Parathyroid adenoma (tissue), 2 donors: Measurements from ENCODE around the gene PLEKHH1.
A peak's percentile ranks its signal among the peaks of the same experiment; 100 is the strongest.

ENCODE experiments used
- H2AFZ ChIP-seq: fragments of 300-600 bp; sonication (generic); one replicate; pipeline ENCODE4 v1.7.0; 2017; ENCODE audit warnings: antibody characterized with exemption, mild to moderate bottlenecking
- H3K27ac ChIP-seq: fragments of 300-600 bp; sonication (generic); one replicate; pipeline ENCODE4 v1.7.0; 2017
- H3K27me3 ChIP-seq: fragments of 300-600 bp; sonication (generic); one replicate; pipeline ENCODE4 v1.7.0; 2017; ENCODE audit warnings: low read length; ENCODE audit not compliant: control insufficient read depth, insufficient read depth
- H3K36me3 ChIP-seq: fragments of 300-600 bp; sonication (generic); one replicate; pipeline ENCODE4 v1.7.0; 2017; ENCODE audit warnings: low read length; ENCODE audit not compliant: control insufficient read depth, insufficient read depth
- H3K4me1 ChIP-seq: fragments of 300-600 bp; sonication (generic); one replicate; pipeline ENCODE4 v1.7.0; 2017; ENCODE audit warnings: control low read depth
- H3K4me2 ChIP-seq: fragments of 300-600 bp; sonication (generic); one replicate; pipeline ENCODE4 v1.7.0; 2017; ENCODE audit warnings: low read length
- H3K4me3 ChIP-seq: fragments of 300-600 bp; sonication (generic); one replicate; pipeline ENCODE4 v1.7.0; 2017; ENCODE audit warnings: low read depth, low read length
- H3K79me2 ChIP-seq: fragments of 300-600 bp; sonication (generic); one replicate; pipeline ENCODE4 v1.7.0; 2017; ENCODE audit warnings: control low read depth
- H3K9ac ChIP-seq: fragments of 300-600 bp; sonication (generic); one replicate; pipeline ENCODE4 v1.7.0; 2017; ENCODE audit warnings: mild to moderate bottlenecking
- H3K9me3 ChIP-seq: fragments of 300-600 bp; sonication (generic); one replicate; pipeline ENCODE4 v1.7.0; 2017; ENCODE audit warnings: low read length; ENCODE audit not compliant: control insufficient read depth
- TF ChIP-seq, protein P1 (sequence below): fragments of 300-600 bp; sonication (generic); IDR thresholded peaks from one replicate; pipeline ENCODE4 v1.7.0; 2017; ENCODE audit warnings: antibody characterized with exemption, mild to moderate bottlenecking
- donor health status: primary hyperparathyroidism.

The PLEKHH1 gene

DNA sequence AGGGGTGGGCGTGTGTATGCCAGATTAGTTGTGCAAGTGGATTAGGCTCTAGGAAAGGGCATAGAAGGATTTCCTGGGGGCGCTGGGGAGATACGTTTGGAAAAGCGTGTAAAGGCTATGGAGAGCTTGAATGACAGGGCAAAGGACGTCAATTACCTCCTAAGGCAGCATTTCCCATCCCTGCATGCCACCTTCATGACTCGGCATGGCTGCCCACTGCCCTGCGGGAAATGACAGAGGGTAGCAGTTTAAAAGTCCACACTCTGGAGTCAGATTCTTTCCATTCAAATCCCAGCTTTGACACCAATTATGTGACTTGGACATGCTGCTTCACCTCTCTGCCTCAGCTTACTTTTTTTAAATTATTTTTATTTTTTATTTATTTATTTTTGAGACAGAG, 29.8 kb upstream of the PLEKHH1 start:
- no peak overlapping the region for H3K4me3 ChIP-seq
- H3K4me1 ChIP-seq: no peaks in the 10 kb centered on the region
- H3K9me3 ChIP-seq: no peaks in the 10 kb centered on the region
- H3K27ac ChIP-seq: no peak overlapping the region
- peak overlapping the region; percentile 9 for H2AFZ ChIP-seq
- H3K9ac ChIP-seq: no peak overlapping the region
- H3K36me3 ChIP-seq: no peaks in the 10 kb centered on the region
- TF ChIP-seq, protein P1, sequence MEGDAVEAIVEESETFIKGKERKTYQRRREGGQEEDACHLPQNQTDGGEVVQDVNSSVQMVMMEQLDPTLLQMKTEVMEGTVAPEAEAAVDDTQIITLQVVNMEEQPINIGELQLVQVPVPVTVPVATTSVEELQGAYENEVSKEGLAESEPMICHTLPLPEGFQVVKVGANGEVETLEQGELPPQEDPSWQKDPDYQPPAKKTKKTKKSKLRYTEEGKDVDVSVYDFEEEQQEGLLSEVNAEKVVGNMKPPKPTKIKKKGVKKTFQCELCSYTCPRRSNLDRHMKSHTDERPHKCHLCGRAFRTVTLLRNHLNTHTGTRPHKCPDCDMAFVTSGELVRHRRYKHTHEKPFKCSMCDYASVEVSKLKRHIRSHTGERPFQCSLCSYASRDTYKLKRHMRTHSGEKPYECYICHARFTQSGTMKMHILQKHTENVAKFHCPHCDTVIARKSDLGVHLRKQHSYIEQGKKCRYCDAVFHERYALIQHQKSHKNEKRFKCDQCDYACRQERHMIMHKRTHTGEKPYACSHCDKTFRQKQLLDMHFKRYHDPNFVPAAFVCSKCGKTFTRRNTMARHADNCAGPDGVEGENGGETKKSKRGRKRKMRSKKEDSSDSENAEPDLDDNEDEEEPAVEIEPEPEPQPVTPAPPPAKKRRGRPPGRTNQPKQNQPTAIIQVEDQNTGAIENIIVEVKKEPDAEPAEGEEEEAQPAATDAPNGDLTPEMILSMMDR: no peak
- no peaks in the 10 kb centered on the region for H3K79me2 ChIP-seq
- no peaks in the 10 kb centered on the region for H3K27me3 ChIP-seq
- no peak overlapping the region for H3K4me2 ChIP-seq

DNA sequence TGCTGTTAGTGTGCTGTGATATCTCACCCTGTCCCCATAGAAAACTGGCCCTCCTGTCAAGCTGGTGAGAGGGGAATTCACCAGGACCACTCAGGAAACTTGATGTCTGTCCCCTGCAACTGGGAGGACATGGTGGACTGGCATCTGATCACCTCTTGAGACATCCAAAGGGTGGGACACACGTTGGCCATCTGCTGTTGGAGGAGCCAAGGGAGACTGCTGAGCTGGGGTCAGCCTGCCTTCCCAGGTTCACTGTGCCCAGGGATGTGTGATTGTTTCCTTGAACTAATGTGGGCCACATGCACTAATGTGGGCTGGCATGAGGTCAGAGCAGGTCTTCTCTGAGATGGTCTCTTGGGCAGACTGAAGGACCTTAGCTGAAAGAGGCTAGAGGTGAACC, 27.8 kb upstream of the PLEKHH1 start:
- H3K4me1 ChIP-seq: no peaks in the 10 kb centered on the region
- TF ChIP-seq, protein P1: no peak
- no peak overlapping the region for H3K4me2 ChIP-seq
- H3K27ac ChIP-seq: no peak overlapping the region
- H3K4me3 ChIP-seq: no peak overlapping the region
- no peaks in the 10 kb centered on the region for H3K36me3 ChIP-seq
- H3K9ac ChIP-seq: no peak overlapping the region
- H3K27me3 ChIP-seq: no peaks in the 10 kb centered on the region
- H2AFZ ChIP-seq: no peak overlapping the region
- no peaks in the 10 kb centered on the region for H3K79me2 ChIP-seq
- no peaks in the 10 kb centered on the region for H3K9me3 ChIP-seq

DNA sequence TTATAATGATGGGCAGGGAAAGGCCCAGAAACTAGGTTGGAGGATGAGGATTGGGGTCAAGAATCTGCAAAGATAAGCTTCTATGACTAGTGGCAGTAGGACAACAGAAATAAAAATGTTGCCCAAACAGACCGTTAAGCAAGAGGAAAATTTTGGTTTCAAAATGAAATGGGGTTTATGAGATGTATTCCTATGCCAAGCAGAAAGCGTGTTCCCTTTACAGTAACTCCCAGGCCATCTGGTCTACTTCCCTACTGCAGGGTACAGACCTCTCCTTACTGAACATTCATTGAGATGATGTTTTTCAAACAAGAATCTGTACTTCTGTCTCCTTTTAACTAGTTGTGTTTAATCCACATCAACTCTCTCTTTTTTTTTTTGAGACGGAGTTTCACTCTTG, 24.1 kb upstream of the PLEKHH1 start:
- TF ChIP-seq, protein P1: no peak
- no peak overlapping the region for H2AFZ ChIP-seq
- no peaks in the 10 kb centered on the region for H3K27me3 ChIP-seq
- no peak overlapping the region for H3K4me3 ChIP-seq
- H3K9me3 ChIP-seq: no peaks in the 10 kb centered on the region
- H3K9ac ChIP-seq: no peak overlapping the region
- no peak overlapping the region for H3K4me2 ChIP-seq
- no peak overlapping the region for H3K27ac ChIP-seq
- H3K4me1 ChIP-seq: peaks cover 15% of the 10 kb centered on the region
- no peaks in the 10 kb centered on the region for H3K79me2 ChIP-seq
- no peaks in the 10 kb centered on the region for H3K36me3 ChIP-seq

DNA sequence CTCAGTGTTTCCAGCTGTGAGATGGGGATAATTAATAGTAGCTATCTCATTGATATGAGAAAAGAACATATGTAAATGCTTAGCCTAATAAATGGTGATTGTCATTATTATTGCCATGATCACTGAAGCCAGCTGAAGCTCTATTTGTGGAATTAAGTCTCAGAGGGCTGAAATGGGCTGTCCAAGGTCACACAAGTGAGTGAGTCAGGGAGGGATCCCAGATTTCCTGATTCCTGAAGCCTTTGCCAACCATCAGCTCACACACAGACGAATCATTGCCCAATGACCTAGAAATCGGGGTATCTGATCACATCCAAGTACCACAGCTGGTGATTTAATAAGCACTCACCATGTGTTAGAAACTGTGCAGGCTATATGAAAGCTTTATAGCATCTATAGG, 23.0 kb upstream of the PLEKHH1 start:
- Histone ChIP-seq H3K36me3 (no peaks in the 10 kb centered on the region), H3K9me3 (no peaks in the 10 kb centered on the region), H3K4me1 (peaks cover 17% of the 10 kb centered on the region), H3K27me3 (no peaks in the 10 kb centered on the region), H3K4me3 (no peak overlapping the region), H3K9ac (no peak overlapping the region), H3K79me2 (no peaks in the 10 kb centered on the region), H3K27ac (no peak overlapping the region), H2AFZ (no peak overlapping the region), H3K4me2 (no peak overlapping the region)
- TF ChIP-seq, protein P1: no peak

DNA sequence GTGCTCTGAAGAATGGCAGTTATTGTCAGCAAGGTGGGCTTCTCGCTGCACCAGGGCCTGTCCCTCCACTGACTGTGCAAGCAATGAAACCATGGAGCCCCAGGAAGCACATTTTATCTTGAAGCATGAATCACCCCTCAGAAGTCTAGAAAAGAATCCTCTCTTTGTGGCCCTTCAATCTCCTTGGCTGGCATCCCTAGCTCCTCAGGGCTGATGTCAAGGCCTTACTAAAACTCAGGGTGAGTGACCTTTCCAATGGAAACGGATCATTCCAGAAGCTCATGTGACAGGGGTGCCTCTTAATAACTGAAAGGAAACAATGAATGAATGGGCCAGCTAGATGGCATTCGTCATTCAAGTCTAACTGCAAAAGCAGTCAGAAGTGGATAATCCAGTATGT, 22.3 kb upstream of the PLEKHH1 start:
- H3K79me2 ChIP-seq: no peaks in the 10 kb centered on the region
- H3K4me1 ChIP-seq: peaks cover 17% of the 10 kb centered on the region
- no peak overlapping the region for H2AFZ ChIP-seq
- no peak overlapping the region for H3K9ac ChIP-seq
- H3K4me2 ChIP-seq: no peak overlapping the region
- H3K27me3 ChIP-seq: no peaks in the 10 kb centered on the region
- H3K9me3 ChIP-seq: no peaks in the 10 kb centered on the region
- TF ChIP-seq, protein P1: no peak
- H3K4me3 ChIP-seq: no peak overlapping the region
- H3K27ac ChIP-seq: no peak overlapping the region
- H3K36me3 ChIP-seq: no peaks in the 10 kb centered on the region
